DND-41 (cell line): ENCODE measurements around the gene IDH3G.

ENCODE experiments used
- ATAC-seq: fragments of 200-7000 bp; cut with Tn5 transposase; 3 replicates; pipeline ENCODE4 v1.9.1; 2021; ENCODE audit warnings: low read depth; ENCODE audit not compliant: insufficient read depth
- DNase-seq: peaks from one replicate; pipeline ENCODE4 v3.0.0-alpha.2; 2020
- H2AFZ ChIP-seq: 2 replicates; pipeline ENCODE4 v1.6.0; 2012; ENCODE audit warnings: low read depth, low read length
- H3K27ac ChIP-seq: 2 replicates; pipeline ENCODE4 v1.5.1; 2012; ENCODE audit warnings: low read length, inconsistent platforms
- H3K27me3 ChIP-seq: fragments of 200-600 bp; sonication (generic); 2 replicates; pipeline ENCODE4 v1.6.0; 2012; ENCODE audit warnings: low read length, mild to moderate bottlenecking, inconsistent platforms; ENCODE audit not compliant: insufficient read depth, poor library complexity
- H3K36me3 ChIP-seq: 2 replicates; pipeline ENCODE4 v1.5.1; 2012; ENCODE audit warnings: low read length, inconsistent platforms; ENCODE audit not compliant: insufficient read depth
- H3K4me1 ChIP-seq: 2 replicates; pipeline ENCODE4 v1.5.1; 2012; ENCODE audit warnings: mild to moderate bottlenecking, low read length; ENCODE audit not compliant: insufficient read depth
- H3K4me2 ChIP-seq: 2 replicates; pipeline ENCODE4 v1.6.0; 2012; ENCODE audit warnings: mild to moderate bottlenecking, moderate library complexity, low read length, inconsistent platforms; ENCODE audit not compliant: insufficient read depth
- H3K4me3 ChIP-seq, 2 experiments: fragments of 200-600 bp in 1 of 2; shearing (Covaris generic) in 1 of 2; 2 replicates each; pipeline ENCODE4 v1.5.1; 2012 to 2016; ENCODE audit warnings: inconsistent platforms in 2 of 2, low read length in 2 of 2, mild to moderate bottlenecking in 2 of 2, low read depth in 1 of 2, moderate library complexity in 1 of 2
- H3K79me2 ChIP-seq: 2 replicates; pipeline ENCODE4 v1.6.0; 2012; ENCODE audit warnings: low read length, inconsistent platforms; ENCODE audit not compliant: insufficient read depth
- H3K9ac ChIP-seq: 2 replicates; pipeline ENCODE4 v1.6.0; 2012; ENCODE audit warnings: low read depth, mild to moderate bottlenecking, inconsistent platforms, low read length, moderate library complexity
- H3K9me3 ChIP-seq: 2 replicates; pipeline ENCODE4 v1.5.1; 2012; ENCODE audit warnings: low read length, moderate library complexity, mild to moderate bottlenecking, inconsistent platforms; ENCODE audit not compliant: insufficient read depth, severe bottlenecking
- H4K20me1 ChIP-seq: 2 replicates; pipeline ENCODE4 v1.6.0; 2012; ENCODE audit warnings: low read length; ENCODE audit not compliant: insufficient read depth
- CTCF ChIP-seq: IDR thresholded peaks from 2 replicates; pipeline ENCODE4 v1.5.1; 2012; ENCODE audit warnings: borderline replicate concordance, low read length, moderate library complexity, mild to moderate bottlenecking; ENCODE audit not compliant: poor library complexity, severe bottlenecking; ENCODE audit errors: extremely low read depth
- EZH2 ChIP-seq: IDR thresholded peaks from 3 replicates; pipeline ENCODE4 v1.6.1; 2012; ENCODE audit warnings: borderline replicate concordance, low read depth, mild to moderate bottlenecking, moderate library complexity, low read length, inconsistent platforms; ENCODE audit not compliant: severe bottlenecking

IDH3G gene

GRCh38 chrX:153775293-153776119 lies 18.7 kb downstream of the IDH3G start:
- Histone ChIP-seq H3K36me3 (no peaks in the 10 kb centered on the region), H3K4me2 (no peak overlapping the region), H3K27me3 (no peaks in the 10 kb centered on the region), H3K9me3 (no peaks in the 10 kb centered on the region), H3K4me3 (no peak overlapping the region), H3K27ac (no peak overlapping the region), H2AFZ (no peak overlapping the region), H3K4me1 (no peaks in the 10 kb centered on the region), H3K79me2 (no peaks in the 10 kb centered on the region), H4K20me1 (no peaks in the 10 kb centered on the region), H3K9ac (no peak overlapping the region)
- no peak for DNase-seq
- no peak for TF ChIP-seq EZH2
- TF ChIP-seq CTCF, result no peak
- ATAC-seq, result no peak

- Histone ChIP-seq H2AFZ (no peak overlapping the region), H3K4me3 (no peak overlapping the region), H3K4me2 (no peak overlapping the region), H3K36me3 (no peaks in the 10 kb centered on the region), H3K9ac (no peak overlapping the region), H3K27me3 (no peaks in the 10 kb centered on the region), H4K20me1 (no peaks in the 10 kb centered on the region), H3K79me2 (no peaks in the 10 kb centered on the region), H3K9me3 (no peaks in the 10 kb centered on the region), H3K4me1 (no peaks in the 10 kb centered on the region), H3K27ac (no peak overlapping the region)
- ATAC-seq, result no peak
- TF ChIP-seq EZH2 (no peak), CTCF (no peak)
- no peak for DNase-seq
Observed at GRCh38 chrX:153774576-153775292, 19.4 kb downstream of the IDH3G start.

DNA sequence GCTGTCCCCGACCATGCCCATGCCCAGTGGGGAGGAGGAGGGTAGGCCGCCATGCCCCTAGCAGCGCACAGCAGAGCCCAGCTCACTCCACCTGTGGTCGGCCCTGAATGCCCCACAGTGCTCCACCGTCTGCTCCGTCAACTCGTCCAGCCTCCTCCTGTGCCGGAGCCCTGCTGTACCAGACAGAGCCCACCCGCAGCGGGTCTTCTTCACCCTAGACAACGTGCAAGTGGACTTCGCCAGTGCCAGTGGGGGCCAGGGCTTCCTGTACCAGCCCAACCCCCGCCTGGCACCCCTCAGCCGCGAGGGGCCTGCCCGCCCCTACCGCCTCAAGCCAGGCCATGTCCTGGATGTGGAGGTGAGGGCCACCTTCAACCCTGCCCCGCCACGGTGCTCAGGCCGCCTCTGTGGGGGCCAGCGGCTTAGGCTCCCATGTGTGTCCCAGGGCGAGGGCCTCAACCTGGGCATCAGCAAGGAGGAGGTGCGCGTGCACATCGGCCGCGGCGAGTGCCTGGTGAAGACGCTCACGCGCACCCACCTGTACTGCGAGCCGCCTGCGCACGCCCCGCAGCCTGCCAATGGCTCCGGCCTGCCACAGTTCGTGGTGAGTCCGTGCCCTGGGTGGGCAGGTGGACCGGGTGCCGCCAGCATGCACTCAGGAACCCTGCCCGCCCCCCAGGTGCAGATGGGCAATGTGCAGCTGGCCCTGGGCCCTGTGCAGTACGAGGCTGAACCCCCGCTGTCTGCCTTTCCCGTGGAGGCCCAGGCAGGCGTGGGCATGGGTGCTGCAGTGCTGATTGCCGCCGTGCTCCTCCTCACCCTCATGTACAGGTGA lies 20.2 kb downstream of the IDH3G start:
- Histone ChIP-seq H2AFZ (no peak overlapping the region), H3K36me3 (no peaks in the 10 kb centered on the region), H3K4me1 (no peaks in the 10 kb centered on the region), H4K20me1 (no peaks in the 10 kb centered on the region), H3K9me3 (no peaks in the 10 kb centered on the region), H3K27me3 (no peaks in the 10 kb centered on the region), H3K4me3 (no peak overlapping the region), H3K27ac (no peak overlapping the region), H3K79me2 (no peaks in the 10 kb centered on the region), H3K9ac (no peak overlapping the region), H3K4me2 (no peak overlapping the region)
- no peak for ATAC-seq
- no peak for TF ChIP-seq CTCF
- no peak for TF ChIP-seq EZH2
- no peak for DNase-seq
